Measurements from ENCODE around the gene CYBA.

The CYBA gene

DNA sequence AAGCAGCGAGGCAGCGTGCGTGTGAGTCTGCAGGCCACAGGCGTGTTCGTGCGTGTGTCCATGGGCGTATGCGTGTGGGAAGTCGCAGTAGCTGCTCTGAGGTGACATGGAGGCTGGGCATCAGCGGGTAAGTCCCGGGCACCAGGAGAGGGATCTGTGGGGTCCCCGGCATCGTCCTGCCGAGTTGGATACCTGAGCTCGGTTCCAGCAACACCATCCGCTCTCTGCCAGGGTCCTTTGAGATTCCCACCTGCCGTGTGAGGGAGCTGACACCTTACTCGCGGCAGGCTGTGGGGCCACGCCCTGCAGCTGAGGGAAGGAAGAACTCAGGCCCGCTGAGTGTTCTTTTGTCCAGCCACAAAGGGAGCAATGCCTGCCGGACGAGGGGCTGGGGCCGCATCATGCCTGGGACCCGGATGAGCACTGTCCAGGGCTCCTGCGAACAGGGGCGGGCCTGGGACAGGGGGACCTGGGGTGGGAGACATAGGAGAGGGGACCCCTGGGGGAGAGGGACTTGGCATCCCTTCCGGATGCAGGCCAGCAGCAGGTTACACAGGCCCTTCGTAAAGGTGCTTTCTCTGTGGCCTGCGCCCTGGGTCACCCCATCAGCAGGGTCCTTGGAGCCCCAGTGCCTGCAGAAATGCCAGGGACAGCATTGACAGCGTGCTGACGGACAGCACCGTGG is 40.4 kb upstream of the CYBA start:
- no peak for DNase-seq (ENCODE audit: extremely low read depth, low read depth)
- TF ChIP-seq, protein P1, sequence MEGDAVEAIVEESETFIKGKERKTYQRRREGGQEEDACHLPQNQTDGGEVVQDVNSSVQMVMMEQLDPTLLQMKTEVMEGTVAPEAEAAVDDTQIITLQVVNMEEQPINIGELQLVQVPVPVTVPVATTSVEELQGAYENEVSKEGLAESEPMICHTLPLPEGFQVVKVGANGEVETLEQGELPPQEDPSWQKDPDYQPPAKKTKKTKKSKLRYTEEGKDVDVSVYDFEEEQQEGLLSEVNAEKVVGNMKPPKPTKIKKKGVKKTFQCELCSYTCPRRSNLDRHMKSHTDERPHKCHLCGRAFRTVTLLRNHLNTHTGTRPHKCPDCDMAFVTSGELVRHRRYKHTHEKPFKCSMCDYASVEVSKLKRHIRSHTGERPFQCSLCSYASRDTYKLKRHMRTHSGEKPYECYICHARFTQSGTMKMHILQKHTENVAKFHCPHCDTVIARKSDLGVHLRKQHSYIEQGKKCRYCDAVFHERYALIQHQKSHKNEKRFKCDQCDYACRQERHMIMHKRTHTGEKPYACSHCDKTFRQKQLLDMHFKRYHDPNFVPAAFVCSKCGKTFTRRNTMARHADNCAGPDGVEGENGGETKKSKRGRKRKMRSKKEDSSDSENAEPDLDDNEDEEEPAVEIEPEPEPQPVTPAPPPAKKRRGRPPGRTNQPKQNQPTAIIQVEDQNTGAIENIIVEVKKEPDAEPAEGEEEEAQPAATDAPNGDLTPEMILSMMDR (IDR thresholded peaks at IDR 0.05; ENCODE audit: low read depth, low read length), result no peak

DNA sequence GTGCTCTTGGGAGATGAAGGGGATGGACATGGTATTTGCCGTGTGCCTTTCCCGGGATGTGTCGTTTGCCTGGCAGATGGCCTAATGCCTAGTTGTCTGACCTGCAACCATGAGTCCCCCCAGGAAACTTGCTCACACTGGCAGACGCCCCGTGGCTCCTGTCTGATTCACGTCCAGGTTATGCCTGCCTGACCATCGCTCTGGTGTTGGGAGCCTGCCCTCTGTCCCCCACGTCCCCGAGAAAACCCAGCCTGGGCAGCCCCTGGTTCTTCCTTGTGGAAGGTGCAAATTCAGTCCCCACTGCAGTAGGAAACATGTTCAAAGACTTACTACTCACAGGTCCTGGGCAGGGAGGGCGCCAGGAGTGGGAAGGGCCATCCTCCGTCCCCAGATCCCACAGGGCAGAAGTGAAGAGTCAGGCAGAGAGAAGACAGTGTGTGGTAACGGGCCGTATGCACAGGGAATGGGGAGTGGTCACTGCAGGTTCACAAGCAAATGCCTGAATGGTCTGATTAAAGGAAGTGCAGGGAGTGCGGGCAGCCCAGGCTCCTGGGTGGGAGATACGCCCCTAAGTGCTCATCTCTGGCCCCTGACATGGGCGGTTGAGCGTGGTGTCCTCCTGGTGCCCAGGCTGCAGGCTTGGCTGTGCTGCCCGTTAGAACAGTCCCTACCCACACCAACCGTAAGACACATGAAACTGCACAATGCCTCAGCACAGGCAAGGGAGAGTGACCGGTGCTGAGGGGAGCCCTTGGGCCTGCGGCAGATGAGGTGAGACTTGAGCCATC is 39.7 kb upstream of the CYBA start:
- DNase-seq (ENCODE audit: extremely low read depth, low read depth), result no peak
- TF ChIP-seq, protein P1 (IDR thresholded peaks at IDR 0.05; ENCODE audit: low read depth, low read length), result no peak

DNA sequence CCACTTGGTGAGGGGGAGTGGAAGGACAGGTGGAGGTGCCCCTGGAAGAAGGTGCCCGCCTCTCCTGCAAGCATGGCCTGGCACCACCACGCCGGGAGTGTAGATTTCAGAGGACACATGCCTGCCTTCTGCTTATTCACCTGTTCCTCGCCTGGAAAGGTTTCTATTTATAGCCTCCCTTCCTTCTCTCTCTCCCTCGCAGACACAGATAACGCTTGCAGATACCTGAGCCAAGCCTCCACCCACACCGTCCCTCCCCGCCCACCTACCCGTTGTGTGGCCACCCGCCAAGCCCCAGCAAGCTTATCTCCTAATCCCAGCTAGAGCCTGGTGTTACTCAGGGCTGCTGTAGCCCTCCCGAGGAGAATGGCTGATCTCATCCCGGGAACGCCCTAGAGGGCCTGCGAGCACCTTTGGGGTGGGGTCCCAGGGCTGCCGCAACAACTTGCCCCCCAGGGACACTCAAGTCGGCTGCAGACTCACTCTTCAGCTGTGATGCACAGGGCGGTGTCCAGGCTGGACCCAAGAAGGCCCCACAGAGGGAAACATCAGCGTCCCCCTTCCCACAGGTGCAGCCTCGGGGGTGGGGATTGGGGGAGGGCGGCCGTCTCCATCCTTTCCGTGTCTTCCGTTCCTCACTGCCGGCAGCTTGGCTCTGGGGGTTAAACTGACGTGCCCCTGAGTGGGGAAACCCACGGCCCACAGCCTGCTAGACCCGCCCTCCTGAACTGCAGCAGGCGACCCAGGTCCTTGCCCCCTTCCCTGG is 37.3 kb upstream of the CYBA start:
- TF ChIP-seq, protein P1 (IDR thresholded peaks at IDR 0.05; ENCODE audit: low read depth, low read length), result no peak
- no peak for DNase-seq (ENCODE audit: extremely low read depth, low read depth)

DNA sequence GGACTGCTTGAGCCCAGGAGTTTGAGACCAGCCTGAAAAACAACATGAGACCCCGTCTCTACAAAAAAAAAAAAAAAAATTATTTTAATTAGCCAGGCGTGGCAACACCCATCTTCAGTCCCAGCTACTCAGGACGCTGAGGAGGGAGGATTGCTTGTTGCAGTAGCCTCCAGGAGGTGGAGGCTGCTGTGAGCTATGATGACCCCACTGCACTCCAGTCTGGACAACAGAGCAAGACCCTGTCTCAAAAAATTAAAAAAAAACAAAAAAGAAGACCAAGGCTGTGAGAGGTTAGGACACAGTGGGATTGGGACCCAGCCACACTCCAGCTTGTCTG is 36.8 kb upstream of the CYBA start:
- TF ChIP-seq, protein P1 (IDR thresholded peaks at IDR 0.05; ENCODE audit: low read depth, low read length), result no peak
- DNase-seq (ENCODE audit: extremely low read depth, low read depth), result no peak

DNA sequence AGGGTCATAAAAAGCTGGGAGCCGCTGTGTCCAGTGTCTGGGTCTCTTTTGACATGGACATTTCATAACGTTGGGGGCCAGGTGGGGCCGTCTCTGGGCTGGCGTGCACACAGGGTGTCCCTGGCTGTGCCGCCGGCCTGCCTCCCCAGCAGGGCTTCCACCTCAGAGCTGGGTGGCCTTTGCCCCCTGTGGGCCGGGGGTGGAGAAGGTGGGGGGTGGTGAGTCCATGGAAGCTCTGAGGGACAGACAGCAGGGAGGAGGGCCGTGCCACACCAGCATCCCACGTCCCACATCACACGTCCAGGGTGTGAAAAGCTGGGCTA is 36.4 kb upstream of the CYBA start:
- TF ChIP-seq, protein P1 (IDR thresholded peaks at IDR 0.05; ENCODE audit: low read depth, low read length), result no peak
- no peak for DNase-seq (ENCODE audit: extremely low read depth, low read depth)

DNA sequence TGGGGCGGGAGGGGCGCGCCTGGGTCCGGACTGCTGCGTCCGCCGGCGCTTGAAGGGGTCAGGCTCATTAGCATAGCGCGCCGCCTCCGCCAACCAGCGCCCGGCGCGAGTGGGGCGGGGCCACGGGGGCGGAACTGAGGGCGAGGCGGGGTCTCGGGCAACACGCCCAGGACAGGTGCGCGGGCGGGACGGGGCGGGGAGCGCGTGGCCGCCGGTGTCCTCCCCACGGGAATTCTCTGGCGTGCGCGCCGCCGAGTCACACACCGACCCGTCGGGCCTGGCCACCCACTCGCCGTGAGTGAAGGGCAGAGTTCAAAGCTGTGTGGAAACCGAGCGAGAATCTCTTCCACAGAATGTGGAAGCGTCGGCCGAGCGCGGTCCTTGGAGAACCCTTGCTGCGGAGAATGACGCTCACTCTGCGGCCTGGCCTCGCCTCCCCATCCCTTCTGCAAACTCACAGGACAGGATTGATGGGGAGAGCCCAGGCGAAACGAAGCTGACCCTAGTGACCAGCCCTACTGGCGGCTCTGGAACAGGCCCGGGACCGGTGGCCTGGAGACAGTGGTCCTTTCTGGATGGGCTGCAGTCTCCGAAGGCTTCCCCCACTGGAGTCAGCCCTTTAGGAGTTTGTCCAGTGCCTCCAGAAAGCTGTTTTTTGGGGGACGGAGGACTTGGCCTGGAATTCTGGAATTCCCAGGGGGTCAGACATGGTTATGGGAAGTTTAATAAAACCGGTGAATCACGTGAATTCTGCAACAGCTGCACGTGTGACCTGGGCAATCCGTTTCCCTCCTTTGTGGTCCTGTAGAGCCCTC is 35.8 kb upstream of the CYBA start, which contains the start of gene SNAI3:
Gene SNAI3, minus strand, starts transcription at position 69 of the 815 bp plus-strand sequence. CDS start 101 bp downstream, outside the sequence.
- TF ChIP-seq, protein P1 (IDR thresholded peaks at IDR 0.05; ENCODE audit: low read depth, low read length), result no peak

More for the DNA sequence above, 35.8 kb upstream of the CYBA start, which contains the start of gene SNAI3:
- no peak for DNase-seq (ENCODE audit: extremely low read depth, low read depth)

Data from AG09319 (cell line).